Neuronal stem cell (in vitro differentiated cells): ENCODE results near the gene NTN1.

Source experiments
- DNase-seq: peaks from one replicate; pipeline ENCODE4 v3.0.0-alpha.2; 2013; ENCODE audit warnings: low spot score
- H2AFZ ChIP-seq: one replicate; pipeline ENCODE4 v1.6.1; 2013; ENCODE audit warnings: mild to moderate bottlenecking, low read length, inconsistent platforms
- H2AK5ac ChIP-seq: 2 replicates; pipeline ENCODE4 v1.6.1; 2013; ENCODE audit warnings: low read depth, mild to moderate bottlenecking, inconsistent platforms, low read length, moderate library complexity, mixed read lengths
- H2BK120ac ChIP-seq: 2 replicates; pipeline ENCODE4 v1.6.1; 2013; ENCODE audit warnings: low read depth, mild to moderate bottlenecking, inconsistent platforms, low read length, moderate library complexity, mixed read lengths
- H2BK12ac ChIP-seq: one replicate; pipeline ENCODE4 v1.6.1; 2013; ENCODE audit warnings: low read length, inconsistent platforms
- H2BK15ac ChIP-seq: 2 replicates; pipeline ENCODE4 v1.6.1; 2013; ENCODE audit warnings: mild to moderate bottlenecking, low read length, inconsistent platforms, mixed read lengths
- H2BK5ac ChIP-seq: one replicate; pipeline ENCODE4 v1.6.1; 2013; ENCODE audit warnings: inconsistent platforms, mild to moderate bottlenecking, low read length, moderate library complexity
- H3K14ac ChIP-seq: one replicate; pipeline ENCODE4 v1.6.1; 2013; ENCODE audit warnings: low read length, inconsistent platforms
- H3K18ac ChIP-seq: 2 replicates; pipeline ENCODE4 v1.6.1; 2013; ENCODE audit warnings: low read length, inconsistent platforms
- H3K23ac ChIP-seq: 2 replicates; pipeline ENCODE4 v1.6.1; 2013; ENCODE audit warnings: low read depth, mild to moderate bottlenecking, mixed read lengths, low read length, inconsistent platforms; ENCODE audit not compliant: poor library complexity
- H3K27ac ChIP-seq: replicated peaks from 3 replicates; pipeline ENCODE4 v1.5.1; 2013; ENCODE audit warnings: low read length, inconsistent platforms
- H3K27me3 ChIP-seq, 3 experiments: 2 replicates each; pipeline ENCODE4 v1.6.1; 2013; ENCODE audit warnings: low read length in 3 of 3, mild to moderate bottlenecking in 2 of 3, inconsistent platforms in 1 of 3, low read depth in 1 of 3, mixed read lengths in 1 of 3, moderate library complexity in 1 of 3; ENCODE audit not compliant: control insufficient read depth in 3 of 3, insufficient read depth in 3 of 3
- H3K36me3 ChIP-seq, 2 donors: replicated peaks in 1 of 2; 2 replicates each; pipeline ENCODE4 v1.6.1; 2013; ENCODE audit warnings: low read length in 2 of 2; ENCODE audit not compliant: control insufficient read depth in 2 of 2, insufficient read depth in 2 of 2
- H3K4ac ChIP-seq: 2 replicates; pipeline ENCODE4 v1.6.1; 2013; ENCODE audit warnings: inconsistent platforms, mild to moderate bottlenecking, low read length, moderate library complexity
- H3K4me1 ChIP-seq, 2 donors: 1 replicate in 1 of 2; 2 replicates in 1 of 2; pipeline ENCODE4 v1.6.1; 2013; ENCODE audit warnings: low read length in 2 of 2, low read depth in 1 of 2; ENCODE audit not compliant: control insufficient read depth in 2 of 2, insufficient read depth in 1 of 2
- H3K4me2 ChIP-seq: one replicate; pipeline ENCODE4 v1.6.1; 2013; ENCODE audit warnings: mild to moderate bottlenecking, low read length, inconsistent platforms; ENCODE audit not compliant: insufficient read depth, poor library complexity, severe bottlenecking
- H3K4me3 ChIP-seq, 2 donors: 2 replicates each; pipeline ENCODE4 v1.5.1; 2013; ENCODE audit warnings: low read length in 2 of 2, mild to moderate bottlenecking in 2 of 2, inconsistent platforms in 1 of 2, moderate library complexity in 1 of 2
- H3K79me1 ChIP-seq: one replicate; pipeline ENCODE4 v1.6.1; 2013; ENCODE audit warnings: low read depth, mild to moderate bottlenecking, inconsistent platforms, low read length, moderate library complexity
- H3K9ac ChIP-seq: one replicate; pipeline ENCODE4 v1.6.1; 2013; ENCODE audit warnings: mild to moderate bottlenecking, low read depth, low read length, inconsistent platforms; ENCODE audit not compliant: poor library complexity
- H3K9me3 ChIP-seq, 2 donors: replicated peaks in 1 of 2; 2 replicates each; pipeline versions ENCODE3 to v1.6.1; 2013; ENCODE audit warnings: low read length in 2 of 2, mild to moderate bottlenecking in 2 of 2, inconsistent platforms in 1 of 2, low read depth in 1 of 2, mixed read lengths in 1 of 2, moderate library complexity in 1 of 2; ENCODE audit not compliant: control insufficient read depth in 2 of 2, insufficient read depth in 1 of 2
- H4K8ac ChIP-seq: one replicate; pipeline ENCODE4 v1.6.1; 2013; ENCODE audit warnings: low read depth, mild to moderate bottlenecking, inconsistent platforms, low read length, moderate library complexity
- H4K91ac ChIP-seq: one replicate; pipeline ENCODE4 v1.6.1; 2013; ENCODE audit warnings: low read length, low read depth, mild to moderate bottlenecking, inconsistent platforms; ENCODE audit not compliant: poor library complexity
- WGBS, 2 donors: extraction: QIAGEN DNeasy Blood & Tissue Kit; methylation state at CpG; one replicate each; pipeline ENCODE4 v1.1.7; 2013; ENCODE audit warnings: missing lambda C conversion rate in 2 of 2, mixed read lengths in 1 of 2; ENCODE audit not compliant: insufficient read length in 2 of 2, insufficient replicate concordance in 1 of 2; ENCODE audit errors: extremely low coverage in 2 of 2; 5-methylcytosine and 5-hydroxymethylcytosine counted together

The NTN1 gene

DNA sequence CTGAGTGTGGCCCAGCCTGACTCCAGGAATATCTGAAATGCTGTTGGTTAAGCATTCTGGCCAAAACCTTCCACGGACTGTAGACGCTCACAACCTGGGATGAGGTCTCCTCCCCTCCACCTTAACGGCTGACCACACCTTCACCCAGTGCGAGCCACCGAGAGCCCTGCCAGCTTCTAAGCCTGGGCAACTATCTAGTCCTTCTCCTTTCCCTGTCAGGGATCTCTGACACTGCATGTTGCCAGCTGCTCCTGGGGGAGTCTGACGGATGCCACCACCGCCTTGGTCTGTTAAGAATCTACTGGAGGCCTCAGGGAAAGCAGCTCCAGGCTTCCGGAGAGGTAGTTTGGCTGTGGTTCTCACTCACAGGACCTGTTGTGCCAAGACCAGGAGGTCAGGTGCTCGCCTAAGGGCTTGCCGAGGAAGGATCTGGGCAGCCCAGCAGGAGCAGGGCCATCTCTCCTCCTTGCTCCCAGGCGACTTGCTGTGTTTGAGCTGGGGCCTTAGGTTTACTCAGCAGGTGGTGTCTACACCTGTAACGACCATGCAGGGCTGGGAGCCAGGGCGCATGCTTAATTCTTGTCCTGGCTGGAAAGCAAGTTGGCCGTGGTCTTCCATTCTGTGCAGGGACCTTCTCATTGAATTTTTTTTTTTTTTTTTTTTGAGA, 111.8 kb downstream of the NTN1 start:
- no peak overlapping the region for H3K4me2 ChIP-seq
- no peaks in the 10 kb centered on the region for H3K79me1 ChIP-seq
- H3K4ac ChIP-seq, result no peak overlapping the region
- peak overlapping the region in 1 of 2 donors; percentile 38 for H3K4me3 ChIP-seq
- H2BK5ac ChIP-seq, result no peak overlapping the region
- no peak overlapping the region for H4K8ac ChIP-seq
- DNase-seq, result no peak
- peak overlapping the region; percentile 52 for H3K18ac ChIP-seq
- H3K4me1 ChIP-seq, result peaks cover 4 to 6% of the 10 kb centered on the region in 2 donors
- WGBS, 2 donors, result no CpG with 5 or more reads among the region's 14 CpGs
- H3K14ac ChIP-seq, result no peak overlapping the region
- H3K9ac ChIP-seq, result no peak overlapping the region
- H2BK120ac ChIP-seq, result no peak overlapping the region
- no peak overlapping the region for H3K27ac ChIP-seq
- H2BK15ac ChIP-seq, result no peak overlapping the region
- H2AK5ac ChIP-seq, result peak overlapping the region; percentile 44
- H4K91ac ChIP-seq, result no peak overlapping the region
- no peak overlapping the region for H2AFZ ChIP-seq
- no peak overlapping the region for H3K23ac ChIP-seq
- no peaks in the 10 kb centered on the region for H3K9me3 ChIP-seq
- H3K36me3 ChIP-seq, result no peaks in the 10 kb centered on the region
- no peak overlapping the region for H2BK12ac ChIP-seq
- H3K27me3 ChIP-seq, result no peaks in the 10 kb centered on the region

DNA sequence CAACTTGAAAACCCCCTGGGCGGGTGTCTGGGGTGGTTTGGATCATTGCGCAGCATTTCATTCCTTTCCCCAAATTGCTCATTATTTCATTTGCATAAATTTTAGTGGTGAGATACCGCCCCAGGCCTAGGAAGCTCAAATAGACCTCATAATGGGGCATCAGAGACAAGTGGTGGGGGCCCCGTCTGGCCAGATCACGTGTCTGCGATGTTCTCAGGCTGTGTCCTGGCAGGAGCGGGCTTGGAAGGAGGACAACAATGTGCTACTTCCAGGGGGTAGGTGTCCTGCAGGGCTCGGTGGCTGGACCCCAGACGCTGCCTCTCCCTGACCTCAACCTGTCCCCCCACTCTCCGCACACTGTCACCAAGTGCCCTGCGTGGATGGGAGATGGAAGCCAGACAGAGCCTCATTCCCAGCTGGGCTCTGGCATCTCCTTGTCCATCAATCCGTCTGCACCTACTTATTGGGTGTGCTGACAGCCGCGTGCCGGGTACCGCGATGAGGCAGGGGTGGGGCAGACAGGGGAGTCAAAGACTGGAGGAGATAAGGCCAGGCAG, 116.9 kb downstream of the NTN1 start:
- Histone ChIP-seq H3K23ac (peak overlapping the region; percentile 38), H3K4me2 (no peak overlapping the region), H2BK15ac (peak overlapping the region; percentile 41), H2BK5ac (no peak overlapping the region), H3K79me1 (no peaks in the 10 kb centered on the region), H3K27ac (no peak overlapping the region), H2BK120ac (no peak overlapping the region), H3K18ac (peak overlapping the region; percentile 71), H2AFZ (no peak overlapping the region), H3K4me3 (no peak overlapping the region), H3K27me3 (peaks cover 0 to under 1% (median 0%) of the 10 kb centered on the region in 3 experiments), H3K9ac (peak overlapping the region; percentile 70), H3K14ac (no peak overlapping the region), H4K8ac (no peak overlapping the region), H2BK12ac (no peak overlapping the region), H2AK5ac (peak overlapping the region; percentile 49), H3K4me1 (peaks cover 7 to 13% of the 10 kb centered on the region in 2 donors), H3K4ac (no peak overlapping the region), H3K36me3 (no peaks in the 10 kb centered on the region), H4K91ac (peak overlapping the region; percentile 61), H3K9me3 (no peaks in the 10 kb centered on the region)
- no CpG with 5 or more reads among the region's 17 CpGs for WGBS, 2 donors
- no peak for DNase-seq

DNA sequence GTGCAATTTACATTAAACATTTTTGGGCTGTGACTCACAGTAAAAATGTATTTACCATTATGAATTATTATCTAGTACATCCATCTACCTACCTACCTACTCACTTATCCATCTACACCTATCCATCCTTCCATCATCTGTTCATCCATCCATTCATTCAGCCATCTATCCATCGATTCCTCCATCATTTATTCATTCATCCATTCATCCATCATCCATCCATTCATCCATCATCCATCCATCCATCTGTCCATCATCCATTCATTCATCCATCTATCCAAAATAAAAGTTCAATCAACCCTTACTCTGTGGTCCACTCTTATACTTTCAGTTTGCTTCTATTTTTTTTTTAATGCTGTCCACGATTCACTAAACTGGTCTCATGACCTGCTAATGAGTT, 118.4 kb downstream of the NTN1 start:
- no peak overlapping the region for H4K8ac ChIP-seq
- no peaks in the 10 kb centered on the region for H3K9me3 ChIP-seq
- H2AK5ac ChIP-seq, result no peak overlapping the region
- WGBS, 2 donors, result 100% methylated on average over 1 of the region's 2 CpGs
- H2BK15ac ChIP-seq, result no peak overlapping the region
- DNase-seq, result no peak
- H3K4me1 ChIP-seq, result peaks cover 9 to 13% of the 10 kb centered on the region in 2 donors
- H3K4ac ChIP-seq, result no peak overlapping the region
- H3K23ac ChIP-seq, result no peak overlapping the region
- no peak overlapping the region for H2AFZ ChIP-seq
- H2BK12ac ChIP-seq, result no peak overlapping the region
- no peak overlapping the region for H3K4me3 ChIP-seq
- no peaks in the 10 kb centered on the region for H3K36me3 ChIP-seq
- H2BK5ac ChIP-seq, result no peak overlapping the region
- peaks cover 0 to 4% (median 0%) of the 10 kb centered on the region in 3 experiments for H3K27me3 ChIP-seq
- H4K91ac ChIP-seq, result no peak overlapping the region
- H2BK120ac ChIP-seq, result no peak overlapping the region
- H3K27ac ChIP-seq, result no peak overlapping the region
- H3K18ac ChIP-seq, result no peak overlapping the region
- no peak overlapping the region for H3K4me2 ChIP-seq
- H3K79me1 ChIP-seq, result no peaks in the 10 kb centered on the region
- H3K9ac ChIP-seq, result no peak overlapping the region
- H3K14ac ChIP-seq, result no peak overlapping the region

GRCh38 chr17:9140550-9141424, 119.5 kb downstream of the NTN1 start:
- WGBS, 2 donors, result no CpG with 5 or more reads among the region's 13 CpGs
- Histone ChIP-seq H3K9ac (peak overlapping the region; percentile 27), H3K27ac (no peak overlapping the region), H4K91ac (no peak overlapping the region), H2BK15ac (no peak overlapping the region), H2BK120ac (no peak overlapping the region), H3K4me2 (no peak overlapping the region), H2AK5ac (no peak overlapping the region), H3K23ac (no peak overlapping the region), H3K27me3 (peaks cover 0 to 4% (median 0%) of the 10 kb centered on the region in 3 experiments), H3K14ac (peak overlapping the region; percentile 26), H3K36me3 (no peaks in the 10 kb centered on the region), H2BK12ac (no peak overlapping the region), H2BK5ac (no peak overlapping the region), H2AFZ (no peak overlapping the region), H3K18ac (peak overlapping the region; percentile 83), H3K9me3 (no peaks in the 10 kb centered on the region), H4K8ac (no peak overlapping the region), H3K79me1 (no peaks in the 10 kb centered on the region), H3K4ac (peak overlapping the region; percentile 71), H3K4me3 (no peak overlapping the region), H3K4me1 (peaks cover 13 to 15% of the 10 kb centered on the region in 2 donors)
- DNase-seq, result no peak
